GM21786 (cell line): ENCODE results near the gene WNK1.

Experiments used
- ATAC-seq: cut with Tn5 transposase; IDR thresholded peaks from one replicate; pipeline ENCODE4 v1.9.1; 2021; ENCODE audit not compliant: unreplicated experiment

Gene WNK1

GRCh38 chr12:944211-944610, 191.8 kb downstream of the WNK1 start:
- no peak for ATAC-seq

DNA sequence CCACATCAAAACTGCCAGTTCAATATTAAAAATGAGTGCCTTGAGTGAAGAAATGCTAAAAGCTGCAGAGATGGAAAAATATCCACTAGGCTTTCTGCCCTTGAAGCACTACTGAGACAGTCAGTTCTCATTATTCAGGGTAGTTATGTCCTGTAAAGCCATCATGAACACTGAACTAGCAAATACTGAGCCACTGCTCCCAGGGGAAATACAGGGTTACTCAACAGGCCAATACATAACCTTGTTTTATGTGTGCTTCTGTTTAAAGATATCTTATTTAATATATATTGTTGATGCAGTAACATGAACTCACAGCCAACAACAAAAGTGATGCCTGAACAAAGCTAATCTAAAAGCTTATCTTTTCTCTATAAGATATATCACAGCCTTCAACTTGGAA, 193.8 kb downstream of the WNK1 start:
- ATAC-seq = no peak

DNA sequence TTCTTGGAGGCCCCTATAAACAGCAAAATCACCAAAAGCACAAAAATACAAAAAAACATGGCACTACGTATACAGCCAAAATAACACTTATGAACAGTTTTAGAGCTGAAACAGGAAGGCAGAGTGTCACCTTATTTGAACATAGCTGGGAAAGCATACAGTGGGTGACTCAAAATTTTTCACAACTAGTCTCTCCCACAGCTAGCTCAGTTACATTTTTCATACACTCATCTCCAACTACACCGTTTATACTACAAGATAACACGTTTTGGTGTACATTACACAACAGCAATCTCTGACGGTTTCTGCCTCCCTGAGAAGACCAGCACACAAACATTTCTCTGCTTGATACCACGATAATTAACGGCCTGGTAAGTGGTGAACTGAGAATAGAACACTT, 194.3 kb downstream of the WNK1 start:
- ATAC-seq = no peak

GRCh38 chr12:948238-948637, 195.9 kb downstream of the WNK1 start:
- no peak for ATAC-seq

DNA sequence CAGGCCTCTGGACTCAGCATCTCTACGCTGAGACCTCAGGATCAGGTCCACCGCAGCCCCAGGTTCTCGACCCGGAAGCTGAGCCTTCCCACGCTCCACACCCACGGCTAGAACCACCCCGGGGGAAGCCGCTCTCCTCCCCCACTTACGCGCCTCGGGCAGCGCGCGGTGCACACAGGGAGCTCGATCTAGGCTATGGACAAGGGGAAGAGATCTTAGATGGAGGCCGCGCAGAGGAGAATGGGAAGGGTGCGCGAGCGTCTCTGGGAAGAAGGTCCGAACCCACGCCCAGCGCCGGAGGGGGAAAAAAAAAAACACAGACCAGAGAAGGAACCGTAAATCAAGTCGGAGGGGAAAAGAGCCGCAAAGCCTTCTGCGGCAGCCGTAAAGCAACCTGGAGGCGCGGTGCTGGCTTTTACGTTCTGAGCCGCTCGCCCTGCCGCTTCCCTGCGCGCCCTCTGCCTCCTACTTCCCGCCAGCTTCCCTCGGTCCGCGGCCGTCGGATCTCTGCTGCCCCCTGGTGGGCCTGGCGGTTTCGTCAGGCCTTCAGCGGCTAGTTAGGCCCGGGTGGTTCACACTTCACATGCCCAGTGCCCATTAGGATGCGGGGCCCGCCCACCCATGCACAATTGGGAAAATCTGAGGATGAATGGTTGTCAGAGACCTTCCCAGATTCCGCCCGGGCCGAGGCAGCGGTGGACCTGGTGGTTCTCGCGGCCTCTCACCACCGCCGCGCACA, 197.2 kb downstream of the WNK1 start, which contains the start of gene RAD52:
Gene RAD52, minus strand, starts transcription at position 242 of the 739 bp plus-strand sequence. CDS start 16,636 bp downstream, outside the sequence.
- ATAC-seq = peak; percentile 83

GRCh38 chr12:951176-951575, 198.8 kb downstream of the WNK1 start:
- no peak for ATAC-seq

GRCh38 chr12:953776-954175, 201.4 kb downstream of the WNK1 start:
- no peak for ATAC-seq

- no peak for ATAC-seq
Measured at GRCh38 chr12:954741-955140, 202.4 kb downstream of the WNK1 start.

- ATAC-seq = no peak
Measured at GRCh38 chr12:955939-956338, 203.6 kb downstream of the WNK1 start.

GRCh38 chr12:958588-959123, 206.3 kb downstream of the WNK1 start:
- ATAC-seq = peak; percentile 80
